Stimulated activated naive CD4-positive, alpha-beta T cell (primary cell): Measurements from ENCODE around the gene OR5B17.
"Not testable (repeated sequence)": the region's sequence is repeated elsewhere in the genome, so short reads cannot be mapped to it uniquely, and the experiment has no call there.

Source experiments
- DNase-seq, 6 experiments: peaks; one replicate each; lab custom pipeline; 2025; lab: John Stamatoyannopoulos, UW

OR5B17 gene

GRCh38 chr11:58358969-58359368 lies at the start of gene OR5B17:
TSS of gene OR5B17 (minus strand) at chr11:58359069. CDS start at chr11:58359069, 0 bp downstream.
- no peak for DNase-seq

GRCh38 chr11:58406774-58407173 lies 47.9 kb upstream of the OR5B17 start, which contains the start of gene OR5B3:
TSS of gene OR5B3 (minus strand) at chr11:58406874. CDS start at chr11:58403409, 3,465 bp downstream.
- DNase-seq: no peak

GRCh38 chr11:58399622-58400021 lies 40.8 kb upstream of the OR5B17 start:
- not testable (repeated sequence) for DNase-seq

- DNase-seq: no peak
Measured at GRCh38 chr11:58395581-58395980, 36.7 kb upstream of the OR5B17 start.

- DNase-seq: no peak
Measured at GRCh38 chr11:58394195-58394594, 35.3 kb upstream of the OR5B17 start.

- DNase-seq: no peak
Measured at GRCh38 chr11:58392746-58393145, 33.9 kb upstream of the OR5B17 start.

GRCh38 chr11:58391879-58392278 lies 33.0 kb upstream of the OR5B17 start:
- DNase-seq: no peak

GRCh38 chr11:58390551-58391063 lies 31.7 kb upstream of the OR5B17 start:
- DNase-seq: no peak

GRCh38 chr11:58354727-58355126 lies 4.1 kb downstream of the OR5B17 start:
- DNase-seq: no peak

- DNase-seq: no peak
Measured at GRCh38 chr11:58345204-58345603, 13.7 kb downstream of the OR5B17 start.

GRCh38 chr11:58334708-58335107 lies 24.2 kb downstream of the OR5B17 start:
- DNase-seq: no peak

GRCh38 chr11:58330861-58331260 lies 28.0 kb downstream of the OR5B17 start:
- no peak for DNase-seq

GRCh38 chr11:58318532-58318931 lies 40.3 kb downstream of the OR5B17 start:
- no peak for DNase-seq

- DNase-seq: no peak
Measured at GRCh38 chr11:58316142-58316541, 42.7 kb downstream of the OR5B17 start.
